ENCODE results near the gene DNAH8. TPM values are rescaled to one million over a fixed set of nuclear protein-coding genes. Genes with fewer than 3 reads are reported as not detected.
A peak's percentile ranks its signal among the peaks of the same experiment; 100 is the strongest.

The DNAH8 gene
- total RNA-seq, 1 experiment from 2014 or later = 0.15 TPM

DNA sequence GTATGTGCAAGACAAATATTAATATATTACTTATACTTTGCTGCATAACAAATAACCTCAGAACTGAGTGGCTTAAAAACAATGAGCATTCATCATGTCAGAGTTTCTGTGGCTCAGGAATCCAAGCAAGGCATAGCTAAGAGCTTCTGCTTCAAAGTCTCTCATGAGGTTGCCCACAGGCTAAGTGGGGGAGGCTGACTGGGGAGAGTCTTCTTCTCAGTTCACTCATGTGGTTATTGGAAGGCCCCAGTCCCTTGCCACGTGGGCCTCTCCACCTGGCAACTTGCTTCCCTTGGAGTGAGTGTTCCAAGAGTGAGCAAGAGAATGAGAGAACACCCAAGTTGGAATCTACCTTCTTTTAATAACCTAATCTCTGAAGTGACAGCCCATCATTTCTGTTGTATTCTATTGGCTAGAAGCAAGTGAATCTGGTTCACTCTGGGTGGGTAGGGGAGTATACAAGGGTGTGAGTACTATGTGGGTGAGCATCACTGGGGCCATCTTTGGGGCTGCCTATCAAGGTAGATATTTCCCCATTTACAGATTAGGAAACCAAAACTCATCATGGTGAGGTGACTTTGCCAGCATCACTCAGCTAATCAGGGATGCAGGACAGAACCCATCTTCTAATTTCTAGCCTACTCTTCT lies 36.0 kb downstream of the DNAH8 start:
- Histone ChIP-seq H3K79me2 (ENCODE audit: low read length) (no peaks in the 10 kb centered on the region), H3K4me2 (ENCODE audit: low read length) (no peak overlapping the region), H3K9me3 (ENCODE audit: low read length) (no peaks in the 10 kb centered on the region), H3K9me2 (replicated peaks; ENCODE audit: low read length) (no peaks in the 10 kb centered on the region), H3K4me3 (ENCODE audit: low read length) (no peak overlapping the region), H3K27me3 (ENCODE audit: low read length) (no peaks in the 10 kb centered on the region), H4K20me1 (ENCODE audit: low read length) (no peaks in the 10 kb centered on the region), H3K36me3 (ENCODE audit: low read depth, low read length) (no peaks in the 10 kb centered on the region), H3K9ac (ENCODE audit: low read length) (no peak overlapping the region), H2AFZ (ENCODE audit: low read length) (no peak overlapping the region), H3K27ac (ENCODE audit: low read length) (peak overlapping the region; percentile 46), H3F3A (ENCODE audit: low read length, unreplicated experiment) (no peaks in the 10 kb centered on the region), H3K4me1 (ENCODE audit: insufficient read depth, low read length) (peaks cover 28% of the 10 kb centered on the region)
- ChIA-PET POLR2A (ENCODE audit: unreplicated experiment) (no interaction called here), CTCF (interaction anchor here (0.6 kb wide), 1 partner anchor 9 kb away, joined by 3 read pairs; no protein-coding TSS in a partner anchor)
- BruUV-seq (replicated peaks) = no TSS peak
- ATAC-seq (peak; percentile 67), DNase-seq (peak; percentile 69)
- intact Hi-C loops (cut with micrococcal nuclease) = loop anchor here (5.0 kb wide), 1 partner anchor 46 kb away; no protein-coding TSS in a partner anchor
- TF ChIP-seq, protein P1, sequence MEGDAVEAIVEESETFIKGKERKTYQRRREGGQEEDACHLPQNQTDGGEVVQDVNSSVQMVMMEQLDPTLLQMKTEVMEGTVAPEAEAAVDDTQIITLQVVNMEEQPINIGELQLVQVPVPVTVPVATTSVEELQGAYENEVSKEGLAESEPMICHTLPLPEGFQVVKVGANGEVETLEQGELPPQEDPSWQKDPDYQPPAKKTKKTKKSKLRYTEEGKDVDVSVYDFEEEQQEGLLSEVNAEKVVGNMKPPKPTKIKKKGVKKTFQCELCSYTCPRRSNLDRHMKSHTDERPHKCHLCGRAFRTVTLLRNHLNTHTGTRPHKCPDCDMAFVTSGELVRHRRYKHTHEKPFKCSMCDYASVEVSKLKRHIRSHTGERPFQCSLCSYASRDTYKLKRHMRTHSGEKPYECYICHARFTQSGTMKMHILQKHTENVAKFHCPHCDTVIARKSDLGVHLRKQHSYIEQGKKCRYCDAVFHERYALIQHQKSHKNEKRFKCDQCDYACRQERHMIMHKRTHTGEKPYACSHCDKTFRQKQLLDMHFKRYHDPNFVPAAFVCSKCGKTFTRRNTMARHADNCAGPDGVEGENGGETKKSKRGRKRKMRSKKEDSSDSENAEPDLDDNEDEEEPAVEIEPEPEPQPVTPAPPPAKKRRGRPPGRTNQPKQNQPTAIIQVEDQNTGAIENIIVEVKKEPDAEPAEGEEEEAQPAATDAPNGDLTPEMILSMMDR (conservative IDR thresholded peaks at IDR 0.05; ENCODE audit: low read depth, low read length) = no peak

DNA sequence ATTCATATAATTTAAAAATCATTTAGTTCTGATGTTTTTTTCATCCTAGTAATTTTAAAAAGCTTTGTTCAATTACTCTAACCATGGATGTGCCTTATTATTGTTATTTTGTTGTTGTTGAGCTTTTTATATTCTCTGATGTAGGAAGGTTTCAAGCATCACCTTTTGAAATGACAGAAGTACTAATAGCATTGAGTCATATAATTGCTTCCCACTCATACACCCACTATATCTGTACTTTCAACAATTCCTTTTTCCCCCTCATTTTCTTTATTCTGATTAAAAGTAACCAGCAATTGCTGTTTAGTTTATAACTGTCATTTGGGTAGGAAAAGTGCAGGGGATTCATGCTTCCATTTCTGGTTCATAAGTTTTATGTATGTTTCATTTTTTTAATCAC lies 38.6 kb downstream of the DNAH8 start:
- Histone ChIP-seq H3K9ac (ENCODE audit: low read length) (no peak overlapping the region), H3K27me3 (ENCODE audit: low read length) (no peaks in the 10 kb centered on the region), H3F3A (ENCODE audit: low read length, unreplicated experiment) (no peaks in the 10 kb centered on the region), H3K9me3 (ENCODE audit: low read length) (no peaks in the 10 kb centered on the region), H3K27ac (ENCODE audit: low read length) (no peak overlapping the region), H3K4me1 (ENCODE audit: insufficient read depth, low read length) (peaks cover 29% of the 10 kb centered on the region), H3K9me2 (replicated peaks; ENCODE audit: low read length) (no peaks in the 10 kb centered on the region), H2AFZ (ENCODE audit: low read length) (no peak overlapping the region), H4K20me1 (ENCODE audit: low read length) (no peaks in the 10 kb centered on the region), H3K4me3 (ENCODE audit: low read length) (no peak overlapping the region), H3K36me3 (ENCODE audit: low read depth, low read length) (no peaks in the 10 kb centered on the region), H3K4me2 (ENCODE audit: low read length) (no peak overlapping the region), H3K79me2 (ENCODE audit: low read length) (no peaks in the 10 kb centered on the region)
- no peak for TF ChIP-seq EZH2phosphoT487 (IDR thresholded peaks at IDR 0.05; ENCODE audit: borderline replicate concordance, low read length)
- no peak for TF ChIP-seq EZH2 (IDR thresholded peaks at IDR 0.05; ENCODE audit: low read length, unreplicated experiment)
- TF ChIP-seq, protein P1 (conservative IDR thresholded peaks at IDR 0.05; ENCODE audit: low read depth, low read length) = no peak
- CTCF ChIA-PET = interaction anchor here (0.7 kb wide), 1 partner anchor 245 kb away, joined by 3 read pairs; no protein-coding TSS in a partner anchor
- intact Hi-C loops (cut with micrococcal nuclease) = loop anchor here (5.0 kb wide), 1 partner anchor 44 kb away; no protein-coding TSS in a partner anchor
- POLR2A ChIA-PET (ENCODE audit: unreplicated experiment) = no interaction called here
- no TSS peak for BruUV-seq (replicated peaks)
- ATAC-seq (no peak), DNase-seq (no peak)

DNA sequence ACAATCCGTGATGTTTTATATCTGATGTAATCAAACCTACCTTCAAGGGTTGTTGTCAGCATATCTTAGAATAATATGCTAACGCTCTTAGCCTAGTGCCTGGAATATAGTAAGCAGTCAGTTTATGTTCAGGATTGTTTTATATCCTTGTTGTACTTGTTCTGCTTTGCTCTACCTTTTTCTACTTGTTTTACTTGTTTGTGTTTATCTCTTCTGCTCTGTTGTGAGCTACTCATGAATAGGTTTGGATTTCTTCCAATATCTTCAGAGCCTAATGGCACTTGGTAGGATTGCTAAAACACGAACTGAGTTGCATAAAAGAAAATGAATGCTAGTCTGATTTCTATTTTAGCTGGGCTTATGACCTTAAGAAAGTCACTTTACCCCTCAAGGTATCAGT lies 40.1 kb downstream of the DNAH8 start:
- Histone ChIP-seq H3K36me3 (ENCODE audit: low read depth, low read length) (no peaks in the 10 kb centered on the region), H3K9me3 (ENCODE audit: low read length) (no peaks in the 10 kb centered on the region), H3K9ac (ENCODE audit: low read length) (peak overlapping the region; percentile 69), H3K4me2 (ENCODE audit: low read length) (peak overlapping the region; percentile 59), H3K27ac (ENCODE audit: low read length) (peak overlapping the region; percentile 93), H3F3A (ENCODE audit: low read length, unreplicated experiment) (no peaks in the 10 kb centered on the region), H2AFZ (ENCODE audit: low read length) (no peak overlapping the region), H3K4me1 (ENCODE audit: insufficient read depth, low read length) (peaks cover 29% of the 10 kb centered on the region), H3K9me2 (replicated peaks; ENCODE audit: low read length) (no peaks in the 10 kb centered on the region), H3K79me2 (ENCODE audit: low read length) (no peaks in the 10 kb centered on the region), H4K20me1 (ENCODE audit: low read length) (no peaks in the 10 kb centered on the region), H3K27me3 (ENCODE audit: low read length) (no peaks in the 10 kb centered on the region), H3K4me3 (ENCODE audit: low read length) (peak overlapping the region; percentile 7; the same call in 1 of the 2 replicates)
- intact Hi-C loops (cut with micrococcal nuclease) = no loop called here
- DNase-seq (peak; percentile 77), ATAC-seq (peak; percentile 23)
- TF ChIP-seq EZH2 (IDR thresholded peaks at IDR 0.05; ENCODE audit: low read length, unreplicated experiment) (no peak), EZH2phosphoT487 (IDR thresholded peaks at IDR 0.05; ENCODE audit: borderline replicate concordance, low read length) (no peak)
- TF ChIP-seq, protein P1 (conservative IDR thresholded peaks at IDR 0.05; ENCODE audit: low read depth, low read length) = no peak
- ChIA-PET CTCF (no interaction called here), POLR2A (ENCODE audit: unreplicated experiment) (no interaction called here)
- no TSS peak for BruUV-seq (replicated peaks)
